Progenitor cell of endocrine pancreas (in vitro differentiated cells): ENCODE data around the gene ABCG1. TPM values are rescaled to one million over a fixed set of nuclear protein-coding genes. Genes with fewer than 3 reads are reported as not detected.

Experiments used
- DNase-seq: peaks from one replicate; pipeline ENCODE4 v3.0.0; 2021; ENCODE audit warnings: low spot score; ENCODE audit not compliant: unreplicated experiment
- H3K27ac Mint-ChIP-seq: 2 replicates; pipeline ENCODE4 v1.8.0; 2021; ENCODE audit warnings: mild to moderate bottlenecking, moderate library complexity, mixed read lengths
- H3K27me3 Mint-ChIP-seq: 2 replicates; pipeline ENCODE4 v1.8.0; 2021; ENCODE audit warnings: mixed read lengths
- H3K36me3 Mint-ChIP-seq: 2 replicates; pipeline ENCODE4 v1.8.0; 2022; ENCODE audit warnings: mixed read lengths; ENCODE audit not compliant: insufficient read depth
- H3K4me1 Mint-ChIP-seq: 2 replicates; pipeline ENCODE4 v1.8.0; 2021; ENCODE audit warnings: low read depth, mixed read lengths
- H3K4me3 Mint-ChIP-seq: 2 replicates; pipeline ENCODE4 v1.8.0; 2021; ENCODE audit warnings: low read depth, mild to moderate bottlenecking, moderate library complexity, mixed read lengths
- H3K9me3 Mint-ChIP-seq: 2 replicates; pipeline ENCODE4 v1.8.0; 2021; ENCODE audit warnings: low read depth, mixed read lengths
- CTCF ChIP-seq: fragments of 200-600 bp; sonication (generic); IDR thresholded peaks from one replicate; pipeline ENCODE4 v1.5.0; 2021; ENCODE audit warnings: antibody characterized with exemption, mild to moderate bottlenecking; ENCODE audit not compliant: unreplicated experiment
- total RNA-seq: library from RNA; stranded (reverse); gene quantifications from 2 replicates; pipeline ENCODE4 v1.2.1, GENCODE V29; 2021

The ABCG1 gene
- total RNA-seq, 1 donor from 2014 or later = 4.6 TPM

GRCh38 chr21:42219606-42220137 lies 732 bp downstream of the ABCG1 start:
- Mint-ChIP-seq H3K4me3 (peak overlapping the region; percentile 67), H3K27me3 (peaks cover 47% of the 10 kb centered on the region), H3K4me1 (peaks cover 10% of the 10 kb centered on the region), H3K9me3 (peaks cover 2% of the 10 kb centered on the region), H3K36me3 (no peaks in the 10 kb centered on the region), H3K27ac (no peak overlapping the region)
- TF ChIP-seq CTCF = no peak
- no peak for DNase-seq

- Mint-ChIP-seq H3K36me3 (no peaks in the 10 kb centered on the region), H3K9me3 (peaks cover 2% of the 10 kb centered on the region), H3K4me1 (peaks cover 10% of the 10 kb centered on the region), H3K27me3 (peaks cover 52% of the 10 kb centered on the region), H3K27ac (no peak overlapping the region), H3K4me3 (peak overlapping the region; percentile 67)
- DNase-seq = no peak
- no peak for TF ChIP-seq CTCF
Measured at GRCh38 chr21:42220138-42220701, 1.3 kb downstream of the ABCG1 start.

GRCh38 chr21:42221581-42222345 lies 2.8 kb downstream of the ABCG1 start:
- H3K4me1 Mint-ChIP-seq = peaks cover 10% of the 10 kb centered on the region

GRCh38 chr21:42222386-42222785 lies 3.4 kb downstream of the ABCG1 start:
- TF ChIP-seq CTCF = no peak
- peaks cover 58% of the 10 kb centered on the region for H3K27me3 Mint-ChIP-seq
- no peaks in the 10 kb centered on the region for H3K36me3 Mint-ChIP-seq
- peaks cover 10% of the 10 kb centered on the region for H3K4me1 Mint-ChIP-seq
- H3K27ac Mint-ChIP-seq = no peak overlapping the region
- no peaks in the 10 kb centered on the region for H3K9me3 Mint-ChIP-seq
- DNase-seq = no peak
- H3K4me3 Mint-ChIP-seq = no peak overlapping the region

More at GRCh38 chr21:42221581-42222345, 2.8 kb downstream of the ABCG1 start:
- no peak for DNase-seq
- Mint-ChIP-seq H3K27ac (no peak overlapping the region), H3K9me3 (no peaks in the 10 kb centered on the region), H3K36me3 (no peaks in the 10 kb centered on the region), H3K27me3 (peaks cover 60% of the 10 kb centered on the region), H3K4me3 (no peak overlapping the region)
- TF ChIP-seq CTCF = no peak

- no peak for TF ChIP-seq CTCF
- Mint-ChIP-seq H3K27me3 (peaks cover 56% of the 10 kb centered on the region), H3K9me3 (no peaks in the 10 kb centered on the region), H3K4me3 (no peak overlapping the region), H3K27ac (no peak overlapping the region), H3K36me3 (no peaks in the 10 kb centered on the region), H3K4me1 (peaks cover 10% of the 10 kb centered on the region)
- no peak for DNase-seq
Measured at GRCh38 chr21:42222821-42223390, 4.0 kb downstream of the ABCG1 start.
